ENCODE results near the gene SHCBP1. TPM values are rescaled to one million over a fixed set of nuclear protein-coding genes. Genes with fewer than 3 reads are reported as not detected.

Gene SHCBP1, protein sequence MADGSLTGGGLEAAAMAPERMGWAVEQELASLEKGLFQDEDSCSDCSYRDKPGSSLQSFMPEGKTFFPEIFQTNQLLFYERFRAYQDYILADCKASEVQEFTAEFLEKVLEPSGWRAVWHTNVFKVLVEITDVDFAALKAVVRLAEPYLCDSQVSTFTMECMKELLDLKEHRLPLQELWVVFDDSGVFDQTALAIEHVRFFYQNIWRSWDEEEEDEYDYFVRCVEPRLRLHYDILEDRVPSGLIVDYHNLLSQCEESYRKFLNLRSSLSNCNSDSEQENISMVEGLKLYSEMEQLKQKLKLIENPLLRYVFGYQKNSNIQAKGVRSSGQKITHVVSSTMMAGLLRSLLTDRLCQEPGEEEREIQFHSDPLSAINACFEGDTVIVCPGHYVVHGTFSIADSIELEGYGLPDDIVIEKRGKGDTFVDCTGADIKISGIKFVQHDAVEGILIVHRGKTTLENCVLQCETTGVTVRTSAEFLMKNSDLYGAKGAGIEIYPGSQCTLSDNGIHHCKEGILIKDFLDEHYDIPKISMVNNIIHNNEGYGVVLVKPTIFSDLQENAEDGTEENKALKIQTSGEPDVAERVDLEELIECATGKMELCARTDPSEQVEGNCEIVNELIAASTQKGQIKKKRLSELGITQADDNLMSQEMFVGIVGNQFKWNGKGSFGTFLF
- total RNA-seq: 15.8 and 31.5 TPM in 2 replicates

DNA sequence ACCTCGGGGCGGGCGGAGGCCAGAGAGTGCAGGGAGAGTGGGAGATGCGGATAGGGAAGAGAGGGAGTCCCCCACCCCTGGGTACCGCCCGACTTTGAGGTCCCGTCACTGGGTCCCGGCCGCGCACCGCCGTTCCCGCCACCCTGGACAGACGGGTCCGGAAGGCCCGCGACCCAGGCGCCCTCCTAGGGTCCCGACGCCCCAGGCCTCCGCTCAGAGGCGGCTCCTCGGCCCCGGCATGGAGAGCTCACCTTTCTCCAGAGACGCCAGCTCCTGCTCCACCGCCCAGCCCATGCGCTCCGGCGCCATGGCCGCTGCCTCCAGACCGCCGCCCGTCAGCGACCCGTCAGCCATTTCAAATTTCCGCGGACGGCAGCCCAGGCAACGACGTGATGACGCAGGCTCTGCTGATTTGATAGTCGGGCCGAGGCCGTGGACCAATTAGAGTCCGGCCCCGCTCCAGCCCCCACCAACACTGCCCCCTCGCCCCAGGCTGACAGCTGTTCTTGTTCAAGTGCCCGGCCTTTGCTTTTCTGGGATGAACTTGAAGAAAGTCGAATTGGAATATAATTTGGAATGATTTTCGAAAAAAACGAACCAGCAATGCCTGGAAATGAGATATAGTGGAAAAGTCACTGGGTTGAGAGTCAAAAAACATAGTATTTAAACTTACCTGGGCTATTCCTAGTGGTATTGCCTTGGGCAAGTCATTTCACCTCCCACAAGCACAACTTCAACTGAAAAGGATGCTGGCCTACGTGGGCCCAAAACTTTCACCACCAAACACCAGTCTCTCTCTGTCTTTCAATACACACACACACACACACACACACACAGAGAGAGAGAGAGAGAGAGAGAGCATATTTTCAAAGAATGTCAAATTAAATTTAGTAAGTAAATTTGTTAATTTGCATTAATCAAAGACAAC lies at the start of gene SHCBP1:
SHCBP1 (minus strand) TSS at position 374 of the 928 bp plus-strand sequence; CDS start at position 354, 20 bp downstream.
- H3K4me3 ChIP-seq (ENCODE audit: low read depth, low read length): peak within 1 kb of the TSS; percentile 83
- TF ChIP-seq, protein P1, sequence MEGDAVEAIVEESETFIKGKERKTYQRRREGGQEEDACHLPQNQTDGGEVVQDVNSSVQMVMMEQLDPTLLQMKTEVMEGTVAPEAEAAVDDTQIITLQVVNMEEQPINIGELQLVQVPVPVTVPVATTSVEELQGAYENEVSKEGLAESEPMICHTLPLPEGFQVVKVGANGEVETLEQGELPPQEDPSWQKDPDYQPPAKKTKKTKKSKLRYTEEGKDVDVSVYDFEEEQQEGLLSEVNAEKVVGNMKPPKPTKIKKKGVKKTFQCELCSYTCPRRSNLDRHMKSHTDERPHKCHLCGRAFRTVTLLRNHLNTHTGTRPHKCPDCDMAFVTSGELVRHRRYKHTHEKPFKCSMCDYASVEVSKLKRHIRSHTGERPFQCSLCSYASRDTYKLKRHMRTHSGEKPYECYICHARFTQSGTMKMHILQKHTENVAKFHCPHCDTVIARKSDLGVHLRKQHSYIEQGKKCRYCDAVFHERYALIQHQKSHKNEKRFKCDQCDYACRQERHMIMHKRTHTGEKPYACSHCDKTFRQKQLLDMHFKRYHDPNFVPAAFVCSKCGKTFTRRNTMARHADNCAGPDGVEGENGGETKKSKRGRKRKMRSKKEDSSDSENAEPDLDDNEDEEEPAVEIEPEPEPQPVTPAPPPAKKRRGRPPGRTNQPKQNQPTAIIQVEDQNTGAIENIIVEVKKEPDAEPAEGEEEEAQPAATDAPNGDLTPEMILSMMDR (IDR thresholded peaks at IDR 0.05; ENCODE audit: insufficient read depth, low read depth, low read length): no peak
- DNase-seq (ENCODE audit: low read depth): peak; percentile 88

DNA sequence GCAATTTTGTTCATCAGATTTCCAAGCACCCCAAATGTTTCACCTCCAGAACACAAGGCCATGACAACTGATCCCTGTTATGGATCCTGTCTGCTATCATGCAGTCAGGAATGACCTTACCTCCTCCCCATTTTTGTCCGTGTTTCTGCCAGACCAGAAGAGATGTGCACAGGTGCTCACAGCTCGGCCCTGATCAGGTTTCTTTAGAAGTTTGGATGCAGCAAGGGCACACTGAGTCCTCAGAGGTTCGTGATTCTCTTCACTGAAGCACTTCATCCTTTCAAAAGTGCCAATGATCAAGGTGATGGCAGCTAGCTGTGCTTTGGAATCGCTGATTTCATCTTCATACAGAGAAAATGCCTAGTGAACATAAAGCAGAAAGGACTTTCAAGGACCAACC lies 40.9 kb upstream of the SHCBP1 start:
- H3K4me3 ChIP-seq (ENCODE audit: low read depth, low read length): no peak overlapping the region

DNA sequence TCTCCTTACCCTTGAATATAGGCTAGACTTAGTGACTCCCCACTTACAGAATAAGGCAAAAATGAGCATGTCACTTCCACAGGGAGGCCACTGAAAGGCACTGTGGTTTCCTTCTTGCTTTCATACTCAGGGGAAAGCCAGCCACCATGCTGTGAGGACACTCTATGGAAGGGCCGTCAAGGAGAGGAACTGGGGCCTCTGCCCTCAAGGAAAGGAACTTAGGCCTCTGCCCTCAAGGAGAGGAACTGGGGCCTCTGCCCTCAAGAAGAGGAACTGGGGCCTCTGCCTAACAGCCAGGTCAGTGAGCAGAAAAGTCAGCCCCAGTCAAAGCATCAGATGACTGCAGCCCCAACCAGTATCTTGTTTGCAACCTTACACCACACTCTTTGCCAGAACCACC lies 37.7 kb upstream of the SHCBP1 start:
- TF ChIP-seq, protein P1 (IDR thresholded peaks at IDR 0.05; ENCODE audit: insufficient read depth, low read depth, low read length): no peak
- no peak overlapping the region for H3K4me3 ChIP-seq (ENCODE audit: low read depth, low read length)
- no peak for DNase-seq (ENCODE audit: low read depth)

More for the DNA sequence above, 40.9 kb upstream of the SHCBP1 start:
- TF ChIP-seq, protein P1 (IDR thresholded peaks at IDR 0.05; ENCODE audit: insufficient read depth, low read depth, low read length): no peak
- no peak for DNase-seq (ENCODE audit: low read depth)

DNA sequence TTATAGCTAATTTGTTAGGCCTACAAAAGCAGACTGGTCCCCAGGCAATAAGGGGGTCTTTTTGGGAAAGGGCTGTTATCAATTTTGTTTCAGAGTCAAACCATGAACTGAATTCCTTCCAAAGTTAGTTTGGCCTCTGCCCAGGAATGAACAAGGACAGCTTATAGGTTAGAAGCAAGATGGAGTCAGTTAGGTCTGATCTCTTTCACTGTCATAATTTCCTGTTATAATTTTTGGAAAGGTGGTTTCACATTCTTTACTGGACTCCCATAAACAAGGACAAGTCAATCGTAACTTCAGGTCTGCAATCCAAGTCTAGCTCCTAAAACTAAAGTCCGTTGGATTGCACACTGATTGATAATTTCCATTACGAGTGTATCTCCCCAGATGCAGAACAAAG lies 30.1 kb upstream of the SHCBP1 start:
- DNase-seq (ENCODE audit: low read depth): no peak
- H3K4me3 ChIP-seq (ENCODE audit: low read depth, low read length): no peak overlapping the region
- TF ChIP-seq, protein P1 (IDR thresholded peaks at IDR 0.05; ENCODE audit: insufficient read depth, low read depth, low read length): no peak

DNA sequence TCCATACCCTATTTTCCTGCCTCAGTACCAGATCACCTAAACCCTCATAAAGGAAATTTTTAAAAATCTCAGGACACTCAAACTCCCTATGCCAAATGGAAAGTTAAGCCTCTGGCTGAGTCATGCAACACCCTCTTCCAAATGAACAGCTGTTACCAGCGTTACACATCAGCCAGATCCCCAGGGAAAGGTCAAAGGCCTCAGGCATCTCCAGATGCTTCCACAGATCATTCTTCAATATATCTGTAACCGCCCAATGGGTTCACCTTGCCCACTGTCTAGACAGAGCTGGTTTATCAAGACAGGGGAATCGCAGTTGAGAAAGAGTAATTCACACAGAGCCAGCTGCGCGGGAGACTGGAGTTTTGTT lies 29.1 kb upstream of the SHCBP1 start:
- peak overlapping the region; percentile 32 for H3K4me3 ChIP-seq (ENCODE audit: low read depth, low read length)
- TF ChIP-seq, protein P1 (IDR thresholded peaks at IDR 0.05; ENCODE audit: insufficient read depth, low read depth, low read length): no peak
- peak; percentile 97 for DNase-seq (ENCODE audit: low read depth)

DNA sequence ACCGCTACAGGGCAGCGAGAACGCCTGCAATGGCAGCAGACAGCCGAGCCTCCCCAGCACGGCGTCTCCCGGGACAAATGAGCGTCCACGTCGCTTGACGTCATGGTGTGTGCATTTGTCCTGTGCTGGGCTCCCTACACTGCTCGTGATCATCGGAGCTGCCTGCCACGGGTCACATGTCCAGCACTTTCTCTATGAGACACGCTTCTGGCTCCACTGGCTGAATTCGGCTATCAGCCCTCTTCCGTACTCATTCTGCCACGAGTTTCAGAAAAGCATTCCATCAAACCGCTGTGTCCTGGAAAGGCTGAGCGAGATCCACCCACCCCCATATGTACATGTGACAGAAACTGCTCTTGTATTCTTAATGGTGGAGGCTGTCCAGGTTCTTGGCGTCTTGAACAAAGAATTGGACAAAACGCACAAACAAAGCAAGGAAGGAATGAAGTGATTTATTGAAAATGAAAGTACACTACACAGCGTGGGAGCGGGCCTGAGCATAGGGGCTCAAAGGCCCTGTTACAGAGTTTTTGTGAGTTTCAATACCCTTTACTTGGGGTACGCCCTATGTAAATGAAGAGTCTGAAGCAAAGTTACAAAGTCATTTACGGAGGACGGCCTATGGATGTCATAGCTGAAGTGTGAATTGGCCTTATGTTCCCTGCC lies 28.5 kb upstream of the SHCBP1 start:
- TF ChIP-seq, protein P1 (IDR thresholded peaks at IDR 0.05; ENCODE audit: insufficient read depth, low read depth, low read length): no peak
- peak overlapping the region; percentile 32 for H3K4me3 ChIP-seq (ENCODE audit: low read depth, low read length)
- DNase-seq (ENCODE audit: low read depth): peak; percentile 83
